Tibial nerve (tissue), 3 donors: ENCODE data around the gene HNRNPF.

Experiments used
- CTCF ChIP-seq, 5 experiments: fragments of 200-600 bp in 3 of 5; fragments of 450-650 bp in 2 of 5; sonication (generic) in 3 of 5; IDR thresholded peaks; one replicate each; pipeline ENCODE4 v1.5.1; 2016 to 2019; ENCODE audit warnings: antibody characterized with exemption in 5 of 5, mild to moderate bottlenecking in 3 of 5, moderate library complexity in 2 of 5
- POLR2A ChIP-seq, 2 donors: fragments of 450-650 bp; IDR thresholded peaks; one replicate each; pipeline ENCODE4 v1.6.1; 2017; ENCODE audit warnings: antibody characterized with exemption in 2 of 2, mild to moderate bottlenecking in 2 of 2, moderate library complexity in 2 of 2

DNA sequence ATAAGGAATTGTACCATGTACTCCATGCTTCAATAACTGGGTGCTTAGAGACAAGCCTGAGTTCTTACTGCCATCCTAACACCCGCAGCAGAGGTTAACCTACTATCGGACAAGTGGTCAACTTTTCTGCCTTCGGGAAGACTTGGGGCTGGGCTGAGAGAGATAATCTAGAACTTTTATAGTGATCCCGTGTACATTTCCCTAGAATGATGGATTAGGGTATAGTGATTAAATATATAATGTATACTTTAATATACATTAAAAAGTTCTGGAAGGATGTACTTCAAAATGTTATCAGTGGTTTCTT is 12.2 kb upstream of the HNRNPF start:
- TF ChIP-seq CTCF (IDR thresholded peaks at IDR 0.05) (no peak), POLR2A (IDR thresholded peaks at IDR 0.05) (no peak)
